ENCODE data around the gene GTF2H3. TPM values are rescaled to one million over a fixed set of nuclear protein-coding genes. Genes with fewer than 3 reads are reported as not detected.

GTF2H3 gene
- total RNA-seq, 1 donor from 2014 or later: 23.0 TPM

DNA sequence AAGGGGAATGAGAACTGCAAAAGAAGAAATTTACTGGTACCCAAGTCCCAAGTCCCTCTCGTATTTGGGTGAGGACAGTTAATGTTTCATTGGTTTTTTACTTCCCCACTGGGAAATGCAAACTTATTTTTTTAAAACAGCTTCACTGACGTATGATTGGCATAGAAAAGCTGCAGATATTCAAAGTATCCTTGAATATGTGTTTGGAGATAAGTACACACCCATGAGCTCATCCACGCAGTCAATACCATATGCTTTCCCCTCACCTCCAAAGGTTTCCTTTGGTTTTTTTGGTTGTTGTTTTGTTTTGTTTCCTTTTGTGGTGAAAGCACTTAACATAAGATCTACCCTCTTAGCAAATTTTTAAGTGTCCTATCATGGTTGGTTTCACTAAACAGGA lies 50.3 kb downstream of the GTF2H3 start:
- TF ChIP-seq, protein P1, sequence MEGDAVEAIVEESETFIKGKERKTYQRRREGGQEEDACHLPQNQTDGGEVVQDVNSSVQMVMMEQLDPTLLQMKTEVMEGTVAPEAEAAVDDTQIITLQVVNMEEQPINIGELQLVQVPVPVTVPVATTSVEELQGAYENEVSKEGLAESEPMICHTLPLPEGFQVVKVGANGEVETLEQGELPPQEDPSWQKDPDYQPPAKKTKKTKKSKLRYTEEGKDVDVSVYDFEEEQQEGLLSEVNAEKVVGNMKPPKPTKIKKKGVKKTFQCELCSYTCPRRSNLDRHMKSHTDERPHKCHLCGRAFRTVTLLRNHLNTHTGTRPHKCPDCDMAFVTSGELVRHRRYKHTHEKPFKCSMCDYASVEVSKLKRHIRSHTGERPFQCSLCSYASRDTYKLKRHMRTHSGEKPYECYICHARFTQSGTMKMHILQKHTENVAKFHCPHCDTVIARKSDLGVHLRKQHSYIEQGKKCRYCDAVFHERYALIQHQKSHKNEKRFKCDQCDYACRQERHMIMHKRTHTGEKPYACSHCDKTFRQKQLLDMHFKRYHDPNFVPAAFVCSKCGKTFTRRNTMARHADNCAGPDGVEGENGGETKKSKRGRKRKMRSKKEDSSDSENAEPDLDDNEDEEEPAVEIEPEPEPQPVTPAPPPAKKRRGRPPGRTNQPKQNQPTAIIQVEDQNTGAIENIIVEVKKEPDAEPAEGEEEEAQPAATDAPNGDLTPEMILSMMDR (IDR thresholded peaks at IDR 0.05; ENCODE audit: partially characterized antibody, unreplicated experiment): no peak
- no peak for DNase-seq
- Mint-ChIP-seq H3K27me3 (ENCODE audit: unreplicated experiment) (peaks cover 2% of the 10 kb centered on the region), H3K27ac (ENCODE audit: unreplicated experiment) (no peak overlapping the region), H3K36me3 (ENCODE audit: unreplicated experiment) (no peaks in the 10 kb centered on the region), H3K4me1 (ENCODE audit: low read depth, unreplicated experiment) (no peaks in the 10 kb centered on the region), H3K4me3 (ENCODE audit: unreplicated experiment) (no peak overlapping the region), H3K9me3 (ENCODE audit: unreplicated experiment) (peaks cover 4% of the 10 kb centered on the region)

DNA sequence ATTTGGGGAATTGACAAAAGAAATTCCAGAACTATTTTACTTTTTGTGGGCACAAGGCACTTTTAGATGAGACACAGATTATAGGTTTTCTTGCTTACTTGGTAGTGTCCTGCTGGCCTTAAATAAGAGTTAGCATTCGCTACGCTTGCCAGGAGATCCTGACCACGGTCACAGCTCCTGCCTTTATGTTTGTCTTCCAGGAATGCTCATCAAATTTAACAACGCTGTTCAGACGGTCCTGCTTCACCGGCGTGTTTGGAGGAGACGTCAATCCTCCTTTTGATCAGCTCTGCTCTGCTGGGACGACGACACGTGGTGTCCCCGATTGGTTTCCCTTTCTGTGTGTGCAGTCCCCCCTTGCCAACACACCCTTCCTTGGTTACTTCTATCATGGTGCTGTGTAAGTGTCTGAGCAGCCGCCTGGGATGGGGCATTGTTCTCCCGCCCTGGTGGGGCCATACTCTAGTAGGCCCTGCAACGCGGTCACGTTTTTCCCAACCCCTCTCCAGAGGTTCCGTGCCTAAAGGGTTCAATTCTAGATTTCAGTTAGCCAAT lies 53.1 kb downstream of the GTF2H3 start:
- H3K27ac Mint-ChIP-seq (ENCODE audit: unreplicated experiment): no peak overlapping the region
- H3K4me3 Mint-ChIP-seq (ENCODE audit: unreplicated experiment): no peak overlapping the region
- no peaks in the 10 kb centered on the region for H3K36me3 Mint-ChIP-seq (ENCODE audit: unreplicated experiment)
- TF ChIP-seq, protein P1 (IDR thresholded peaks at IDR 0.05; ENCODE audit: partially characterized antibody, unreplicated experiment): no peak
- no peaks in the 10 kb centered on the region for H3K4me1 Mint-ChIP-seq (ENCODE audit: low read depth, unreplicated experiment)
- no peaks in the 10 kb centered on the region for H3K9me3 Mint-ChIP-seq (ENCODE audit: unreplicated experiment)
- DNase-seq: no peak
- peaks cover 2% of the 10 kb centered on the region for H3K27me3 Mint-ChIP-seq (ENCODE audit: unreplicated experiment)

DNA sequence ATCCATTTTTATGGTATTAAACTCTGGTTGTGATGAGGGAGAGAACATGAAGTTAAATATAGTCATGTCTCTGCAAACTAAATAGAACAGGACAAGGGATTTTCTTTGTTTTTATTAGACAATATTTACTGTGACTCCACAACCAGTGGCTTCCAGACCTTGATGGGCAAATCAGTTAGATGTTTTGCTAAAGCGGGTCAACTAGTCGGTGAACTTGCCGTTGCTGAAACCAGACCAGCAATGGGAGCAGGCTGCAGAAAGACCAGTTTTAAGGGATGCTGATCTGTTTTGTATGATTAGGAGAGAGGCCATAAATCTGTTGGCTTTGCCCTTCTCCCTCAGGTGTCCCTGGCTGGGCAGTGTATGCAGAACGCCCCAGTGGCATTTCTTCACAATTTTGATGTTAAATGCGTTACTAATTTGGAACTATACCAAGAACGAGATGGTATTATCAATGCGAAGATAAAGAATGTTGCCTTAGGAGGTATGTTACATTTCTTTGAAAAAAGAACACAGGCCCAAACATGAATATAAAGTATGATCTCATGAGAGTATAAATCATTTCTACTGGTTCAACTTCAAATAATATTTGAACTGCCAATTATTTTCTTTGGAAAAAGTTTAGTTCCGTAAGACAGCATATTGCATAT lies 56.7 kb downstream of the GTF2H3 start:
- H3K36me3 Mint-ChIP-seq (ENCODE audit: unreplicated experiment): no peaks in the 10 kb centered on the region
- H3K27ac Mint-ChIP-seq (ENCODE audit: unreplicated experiment): no peak overlapping the region
- H3K9me3 Mint-ChIP-seq (ENCODE audit: unreplicated experiment): no peaks in the 10 kb centered on the region
- H3K27me3 Mint-ChIP-seq (ENCODE audit: unreplicated experiment): no peaks in the 10 kb centered on the region
- no peaks in the 10 kb centered on the region for H3K4me1 Mint-ChIP-seq (ENCODE audit: low read depth, unreplicated experiment)
- H3K4me3 Mint-ChIP-seq (ENCODE audit: unreplicated experiment): no peak overlapping the region
- DNase-seq: no peak
- TF ChIP-seq, protein P1 (IDR thresholded peaks at IDR 0.05; ENCODE audit: partially characterized antibody, unreplicated experiment): no peak

- H3K9me3 Mint-ChIP-seq (ENCODE audit: unreplicated experiment): no peaks in the 10 kb centered on the region
- H3K27me3 Mint-ChIP-seq (ENCODE audit: unreplicated experiment): no peaks in the 10 kb centered on the region
- no peak overlapping the region for H3K4me3 Mint-ChIP-seq (ENCODE audit: unreplicated experiment)
- no peak for DNase-seq
- no peaks in the 10 kb centered on the region for H3K4me1 Mint-ChIP-seq (ENCODE audit: low read depth, unreplicated experiment)
- no peaks in the 10 kb centered on the region for H3K36me3 Mint-ChIP-seq (ENCODE audit: unreplicated experiment)
- TF ChIP-seq, protein P1 (IDR thresholded peaks at IDR 0.05; ENCODE audit: partially characterized antibody, unreplicated experiment): no peak
- H3K27ac Mint-ChIP-seq (ENCODE audit: unreplicated experiment): no peak overlapping the region
Observed at GRCh38 chr12:123696207-123696606, 62.6 kb downstream of the GTF2H3 start.

DNA sequence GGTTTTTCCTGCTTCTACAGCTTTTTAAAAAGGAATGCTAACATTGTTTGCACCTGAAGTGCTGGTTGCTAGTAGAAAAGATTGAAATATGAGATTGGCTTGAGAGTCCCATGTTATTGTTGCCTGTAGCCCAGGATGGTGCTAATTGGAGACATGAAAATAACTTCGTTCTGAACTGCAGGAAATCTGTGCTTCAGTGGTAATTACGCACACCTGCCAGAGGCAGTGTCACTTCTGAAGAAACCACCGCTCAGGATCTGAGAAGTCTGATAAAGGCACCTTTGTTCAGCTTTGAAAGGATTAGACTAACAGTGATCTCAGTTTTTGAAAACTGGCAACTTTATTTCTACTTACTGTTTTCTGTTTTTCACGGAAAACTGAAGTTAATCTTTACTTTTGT lies 63.0 kb downstream of the GTF2H3 start:
- Mint-ChIP-seq H3K27me3 (ENCODE audit: unreplicated experiment) (no peaks in the 10 kb centered on the region), H3K9me3 (ENCODE audit: unreplicated experiment) (no peaks in the 10 kb centered on the region), H3K4me1 (ENCODE audit: low read depth, unreplicated experiment) (no peaks in the 10 kb centered on the region), H3K36me3 (ENCODE audit: unreplicated experiment) (no peaks in the 10 kb centered on the region), H3K4me3 (ENCODE audit: unreplicated experiment) (no peak overlapping the region), H3K27ac (ENCODE audit: unreplicated experiment) (no peak overlapping the region)
- DNase-seq: no peak
- TF ChIP-seq, protein P1 (IDR thresholded peaks at IDR 0.05; ENCODE audit: partially characterized antibody, unreplicated experiment): no peak

Data from glutamatergic neuron (in vitro differentiated cells).